MCF 10A (cell line): ENCODE results near the gene ADI1. TPM values are rescaled to one million over a fixed set of nuclear protein-coding genes. Genes with fewer than 3 reads are reported as not detected.

Experiments
- BruUV-seq: library from RNA; stranded (reverse); fragments of 400-500 nt; replicated peaks from 2 replicates; lab custom pipeline; 2021; lab: Mats Ljungman, UMichigan
- CTCF ChIA-PET: fragments of 300-600 bp; sonication (Branson Sonifier 250); formaldehyde crosslinking; extraction: SDS; loops from one replicate; lab custom pipeline; 2021; ENCODE audit warnings: antibody characterized with exemption, inconsistent platforms; lab: Yijun Ruan, JAX
- POLR2A ChIA-PET: fragments of 300-600, 350-650 bp; sonication (Branson Sonifier 250); formaldehyde crosslinking; extraction: SDS; loops from one replicate; lab custom pipeline; 2020; ENCODE audit warnings: antibody characterized with exemption, inconsistent platforms; lab: Yijun Ruan, JAX
- DNase-seq: peaks from one replicate; pipeline ENCODE4 v3.0.0-alpha.2; 2018; ENCODE audit not compliant: unreplicated experiment
- H3K27ac Mint-ChIP-seq: one replicate; pipeline ENCODE4 v1.8.0; 2022; ENCODE audit warnings: mild to moderate bottlenecking, low read depth, mixed read lengths; ENCODE audit not compliant: unreplicated experiment
- H3K27me3 Mint-ChIP-seq: one replicate; pipeline ENCODE4 v1.8.0; 2022; ENCODE audit warnings: mixed read lengths; ENCODE audit not compliant: insufficient read depth, unreplicated experiment
- H3K36me3 Mint-ChIP-seq: one replicate; pipeline ENCODE4 v1.8.0; 2022; ENCODE audit warnings: mild to moderate bottlenecking, moderate library complexity, mixed read lengths; ENCODE audit not compliant: insufficient read depth, unreplicated experiment
- H3K4me1 Mint-ChIP-seq: one replicate; pipeline ENCODE4 v1.8.0; 2022; ENCODE audit warnings: mixed read lengths; ENCODE audit not compliant: insufficient read depth, unreplicated experiment
- H3K4me3 Mint-ChIP-seq: one replicate; pipeline ENCODE4 v1.8.0; 2022; ENCODE audit warnings: mild to moderate bottlenecking, moderate library complexity, mixed read lengths; ENCODE audit not compliant: unreplicated experiment
- H3K9me3 Mint-ChIP-seq: one replicate; pipeline ENCODE4 v1.8.0; 2022; ENCODE audit warnings: mixed read lengths; ENCODE audit not compliant: unreplicated experiment
- intact Hi-C: fragments of 100-400 bp; cut with micrococcal nuclease; formaldehyde crosslinking; loops from 2 replicates; pipeline ENCODE4 v1.14.1; 2022
- total RNA-seq: library from RNA; stranded (reverse); gene quantifications from 2 replicates; pipeline ENCODE4 v1.2.3, GENCODE V29; 2022
- TF ChIP-seq, protein P1 (sequence below): fragments of 200-600 bp; IDR thresholded peaks from one replicate; pipeline ENCODE4 v1.8.0; 2022; ENCODE audit warnings: antibody characterized with exemption, mild to moderate bottlenecking; ENCODE audit not compliant: unreplicated experiment

ADI1 gene
- total RNA-seq, 1 experiment from 2014 or later = 61.9 TPM

DNA sequence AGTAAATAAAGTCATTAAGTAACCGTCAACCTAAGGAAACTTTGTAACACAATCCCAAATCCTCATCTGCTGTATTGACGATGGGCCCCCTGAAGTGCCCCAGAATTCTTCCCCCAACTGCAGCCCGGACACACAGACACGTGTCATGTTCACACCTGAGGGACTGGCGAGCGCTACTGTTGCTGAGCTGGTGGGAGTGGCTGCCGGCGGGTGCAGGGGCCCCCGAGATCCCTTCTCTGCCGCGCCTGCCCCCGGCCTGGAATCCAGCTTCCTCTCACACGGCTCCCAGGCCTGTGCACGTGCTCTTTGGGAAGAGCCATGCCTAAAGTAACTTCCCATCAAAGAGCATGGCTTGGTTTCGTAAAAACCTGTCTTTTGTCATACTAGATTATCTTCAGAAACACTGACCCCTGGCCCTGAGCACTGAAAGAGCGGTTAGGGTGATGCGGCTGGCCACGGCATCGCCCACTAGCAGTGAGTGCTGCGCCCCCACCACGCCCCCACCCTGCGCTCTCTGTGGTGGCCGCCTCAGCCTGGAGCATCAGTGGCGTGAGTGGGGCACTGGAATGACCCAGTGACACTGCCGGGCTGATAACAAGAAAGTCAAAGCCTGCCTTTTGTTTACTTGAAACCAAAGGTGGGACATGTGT is 56.0 kb downstream of the ADI1 start:
- no peak overlapping the region for H3K27ac Mint-ChIP-seq
- no peak for DNase-seq
- no peak overlapping the region for H3K4me3 Mint-ChIP-seq
- ChIA-PET CTCF (interaction anchor here (0.6 to 4.0 kb wide), 19 partner anchors 8 to 878 kb away, joined by 3 to 45 read pairs (median 5); no protein-coding TSS in a partner anchor), POLR2A (interaction anchor here (0.6 to 1.8 kb wide), 3 partner anchors 37 to 158 kb away, joined by 3 to 5 read pairs (median 4); partner anchors contain the start of gene EIPR1)
- TF ChIP-seq, protein P1, sequence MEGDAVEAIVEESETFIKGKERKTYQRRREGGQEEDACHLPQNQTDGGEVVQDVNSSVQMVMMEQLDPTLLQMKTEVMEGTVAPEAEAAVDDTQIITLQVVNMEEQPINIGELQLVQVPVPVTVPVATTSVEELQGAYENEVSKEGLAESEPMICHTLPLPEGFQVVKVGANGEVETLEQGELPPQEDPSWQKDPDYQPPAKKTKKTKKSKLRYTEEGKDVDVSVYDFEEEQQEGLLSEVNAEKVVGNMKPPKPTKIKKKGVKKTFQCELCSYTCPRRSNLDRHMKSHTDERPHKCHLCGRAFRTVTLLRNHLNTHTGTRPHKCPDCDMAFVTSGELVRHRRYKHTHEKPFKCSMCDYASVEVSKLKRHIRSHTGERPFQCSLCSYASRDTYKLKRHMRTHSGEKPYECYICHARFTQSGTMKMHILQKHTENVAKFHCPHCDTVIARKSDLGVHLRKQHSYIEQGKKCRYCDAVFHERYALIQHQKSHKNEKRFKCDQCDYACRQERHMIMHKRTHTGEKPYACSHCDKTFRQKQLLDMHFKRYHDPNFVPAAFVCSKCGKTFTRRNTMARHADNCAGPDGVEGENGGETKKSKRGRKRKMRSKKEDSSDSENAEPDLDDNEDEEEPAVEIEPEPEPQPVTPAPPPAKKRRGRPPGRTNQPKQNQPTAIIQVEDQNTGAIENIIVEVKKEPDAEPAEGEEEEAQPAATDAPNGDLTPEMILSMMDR = no peak
- BruUV-seq = no TSS peak
- no peaks in the 10 kb centered on the region for H3K27me3 Mint-ChIP-seq
- H3K4me1 Mint-ChIP-seq = peaks cover 20% of the 10 kb centered on the region
- intact Hi-C loops = no loop called here
- peaks cover 36% of the 10 kb centered on the region for H3K36me3 Mint-ChIP-seq
- H3K9me3 Mint-ChIP-seq = no peaks in the 10 kb centered on the region

DNA sequence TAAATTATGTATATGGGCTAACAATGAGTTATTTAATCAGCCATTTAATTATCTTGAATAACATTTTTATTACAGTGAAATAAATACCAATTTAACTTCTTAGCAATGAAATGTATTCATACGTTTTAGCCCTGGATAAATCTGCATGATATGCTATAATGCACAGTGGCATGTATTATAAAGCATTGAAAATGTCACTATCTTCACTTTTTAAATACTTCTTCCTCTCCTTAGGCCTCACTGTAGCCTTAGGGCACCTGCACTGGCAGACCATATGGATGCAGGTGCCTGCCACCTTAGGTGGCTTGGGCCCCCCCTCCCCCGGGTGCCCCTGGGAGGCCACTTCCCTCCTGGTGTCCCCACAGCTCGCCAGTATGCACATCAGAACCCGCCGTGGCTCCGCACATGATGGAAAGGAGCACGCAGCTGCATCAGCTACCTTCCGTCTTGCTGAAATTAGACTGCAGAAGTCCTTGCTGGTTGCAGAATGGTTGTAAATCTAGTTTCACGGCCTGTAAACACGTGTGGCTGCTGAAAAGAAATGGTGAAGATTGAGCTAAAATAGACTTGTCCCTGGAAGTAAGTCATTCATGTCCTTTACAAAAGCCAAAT is 56.7 kb downstream of the ADI1 start:
- H3K27ac Mint-ChIP-seq = no peak overlapping the region
- peaks cover 14% of the 10 kb centered on the region for H3K4me1 Mint-ChIP-seq
- POLR2A ChIA-PET = interaction anchor here (1.0 to 1.8 kb wide), 4 partner anchors 40 to 158 kb away, joined by 3 to 5 read pairs (median 4); partner anchors contain the start of genes EIPR1 and TRAPPC12
- H3K4me3 Mint-ChIP-seq = no peak overlapping the region
- TF ChIP-seq, protein P1 = no peak
- H3K9me3 Mint-ChIP-seq = no peaks in the 10 kb centered on the region
- no peaks in the 10 kb centered on the region for H3K27me3 Mint-ChIP-seq
- CTCF ChIA-PET = interaction anchor here (0.6 to 4.0 kb wide), 23 partner anchors 9 to 878 kb away, joined by 3 to 45 read pairs (median 7); no protein-coding TSS in a partner anchor
- BruUV-seq = no TSS peak
- peaks cover 34% of the 10 kb centered on the region for H3K36me3 Mint-ChIP-seq
- DNase-seq = no peak
- intact Hi-C loops = loop anchor here (1.0 kb wide), 1 partner anchor 38 kb away; no protein-coding TSS in a partner anchor

DNA sequence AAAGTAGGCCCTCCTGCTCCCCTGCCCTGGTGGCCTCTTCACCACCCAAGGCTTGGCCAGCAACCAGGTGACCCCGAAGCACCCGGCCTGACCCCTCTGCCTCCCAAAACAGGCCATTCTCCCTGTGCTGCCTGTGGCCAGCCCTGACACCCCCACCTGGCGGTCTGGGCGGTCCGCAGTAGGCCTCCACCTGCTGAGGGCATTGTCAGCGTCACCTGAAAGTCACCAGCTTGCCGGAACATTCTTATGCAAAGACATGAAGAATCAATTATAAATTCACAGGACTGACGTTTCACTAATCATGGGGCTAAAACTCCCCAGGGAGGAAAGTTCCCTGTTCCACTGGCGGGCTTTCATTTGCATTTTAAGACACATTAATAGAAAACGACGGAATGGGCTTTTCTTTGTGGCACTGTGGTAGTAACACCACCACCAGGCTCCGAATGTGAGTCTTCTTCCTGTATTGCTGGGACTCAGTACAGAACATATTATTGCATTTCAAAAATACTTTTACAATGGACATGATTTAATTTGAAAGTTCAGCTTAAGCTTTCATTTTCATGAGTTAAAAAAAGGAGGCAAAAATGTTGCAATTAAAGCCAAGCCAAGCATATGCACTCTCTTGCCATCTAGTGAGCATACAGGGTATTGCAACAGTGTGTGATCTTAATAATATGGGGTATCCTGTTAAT is 57.4 kb downstream of the ADI1 start:
- ChIA-PET POLR2A (interaction anchor here (1.0 to 1.8 kb wide), 4 partner anchors 39 to 159 kb away, joined by 3 to 5 read pairs (median 4); partner anchors contain the start of genes EIPR1 and TRAPPC12), CTCF (interaction anchor here (0.6 to 4.0 kb wide), 16 partner anchors 10 to 457 kb away, joined by 3 to 45 read pairs (median 9); no protein-coding TSS in a partner anchor)
- TF ChIP-seq, protein P1 = peak; percentile 74
- H3K27ac Mint-ChIP-seq = no peak overlapping the region
- no peak overlapping the region for H3K4me3 Mint-ChIP-seq
- no peaks in the 10 kb centered on the region for H3K27me3 Mint-ChIP-seq
- H3K9me3 Mint-ChIP-seq = no peaks in the 10 kb centered on the region
- peak; percentile 73 for DNase-seq
- peaks cover 35% of the 10 kb centered on the region for H3K36me3 Mint-ChIP-seq
- intact Hi-C loops = loop anchor here (1.0 kb wide), 1 partner anchor 38 kb away; no protein-coding TSS in a partner anchor
- no TSS peak for BruUV-seq
- H3K4me1 Mint-ChIP-seq = peaks cover 14% of the 10 kb centered on the region
